PC-3 (cell line): ENCODE results near the gene TNK2. TPM values are rescaled to one million over a fixed set of nuclear protein-coding genes. Genes with fewer than 3 reads are reported as not detected.

ENCODE experiments used
- ATAC-seq: fragments of 200-7000 bp; cut with Tn5 transposase; 2 replicates; pipeline ENCODE4 v1.9.1; 2020; ENCODE audit warnings: mild to moderate bottlenecking, moderate library complexity
- BruUV-seq: library from RNA; stranded (reverse); fragments of 400-500 nt; replicated peaks from 2 replicates; lab custom pipeline; 2021; lab: Mats Ljungman, UMichigan
- CTCF ChIA-PET: fragments of 300-600 bp; sonication (Branson Sonifier 250); formaldehyde crosslinking; loops from one replicate; lab custom pipeline; 2022; ENCODE audit warnings: antibody characterized with exemption; lab: Charles Lee
- POLR2A ChIA-PET: fragments of 300-600 bp; sonication (Branson Sonifier 250); formaldehyde crosslinking; loops from one replicate; lab custom pipeline; 2022; ENCODE audit warnings: antibody characterized with exemption; ENCODE audit not compliant: unreplicated experiment; lab: Charles Lee
- DNase-seq: peaks from one replicate; pipeline ENCODE4 v3.0.0-alpha.2; 2015
- H2AFZ ChIP-seq: fragments of 300-600 bp; sonication (generic); 2 replicates; pipeline ENCODE4 v1.6.0; 2016; ENCODE audit warnings: antibody characterized with exemption, low read length
- H3F3A ChIP-seq: fragments of 300-600 bp; sonication (generic); one replicate; pipeline ENCODE4 v1.6.0; 2017; ENCODE audit warnings: antibody characterized with exemption, low read length, control low read depth, mild to moderate bottlenecking; ENCODE audit not compliant: unreplicated experiment
- H3K27ac ChIP-seq: fragments of 300-600 bp; sonication (generic); 2 replicates; pipeline ENCODE4 v1.5.1; 2016; ENCODE audit warnings: mild to moderate bottlenecking, low read length
- H3K27me3 ChIP-seq: fragments of 300-600 bp; sonication (generic); 2 replicates; pipeline ENCODE4 v1.6.1; 2016; ENCODE audit warnings: low read length, mixed read lengths
- H3K36me3 ChIP-seq: fragments of 300-600 bp; sonication (generic); 2 replicates; pipeline ENCODE4 v1.6.1; 2016; ENCODE audit warnings: low read depth, mixed run types, low read length, mixed read lengths
- H3K4me1 ChIP-seq: fragments of 300-600 bp; sonication (generic); 2 replicates; pipeline ENCODE4 v1.5.1; 2016; ENCODE audit warnings: low read length; ENCODE audit not compliant: insufficient read depth
- H3K4me2 ChIP-seq: fragments of 300-600 bp; sonication (generic); 2 replicates; pipeline ENCODE4 v1.6.0; 2016; ENCODE audit warnings: low read length
- H3K4me3 ChIP-seq: fragments of 300-600 bp; sonication (generic); 2 replicates; pipeline ENCODE4 v1.5.1; 2016; ENCODE audit warnings: mild to moderate bottlenecking, low read length, mixed read lengths
- H3K79me2 ChIP-seq: fragments of 300-600 bp; sonication (generic); 2 replicates; pipeline ENCODE4 v1.6.1; 2017; ENCODE audit warnings: low read length, mixed read lengths
- H3K9ac ChIP-seq: fragments of 300-600 bp; sonication (generic); 2 replicates; pipeline ENCODE4 v1.6.0; 2016; ENCODE audit warnings: mild to moderate bottlenecking, low read length
- H3K9me2 ChIP-seq: fragments of 300-600 bp; sonication (generic); replicated peaks from 2 replicates; pipeline ENCODE4 v1.6.1; 2016; ENCODE audit warnings: mixed run types, low read length, mixed read lengths
- H3K9me3 ChIP-seq: fragments of 300-600 bp; sonication (generic); 2 replicates; pipeline ENCODE4 v1.6.1; 2016; ENCODE audit warnings: low read length, mixed read lengths
- H4K20me1 ChIP-seq: fragments of 300-600 bp; sonication (generic); 2 replicates; pipeline ENCODE4 v1.6.1; 2016; ENCODE audit warnings: low read length, mixed read lengths
- EZH2 ChIP-seq: fragments of 300-600 bp; sonication (generic); IDR thresholded peaks from one replicate; pipeline ENCODE4 v1.6.1; 2017; ENCODE audit warnings: antibody characterized with exemption, mild to moderate bottlenecking, low read length; ENCODE audit not compliant: unreplicated experiment
- EZH2phosphoT487 ChIP-seq: fragments of 300-600 bp; sonication (generic); IDR thresholded peaks from 2 replicates; pipeline ENCODE4 v1.6.1; 2018; ENCODE audit warnings: mild to moderate bottlenecking, antibody characterized with exemption, low read length, borderline replicate concordance
- intact Hi-C: fragments of 100-400 bp; cut with micrococcal nuclease; formaldehyde crosslinking; loops from 2 replicates; pipeline ENCODE4 v1.9.0; 2023
- total RNA-seq: library from RNA; depleted of rRNA; stranded (reverse); fragments of >200 nt; gene quantifications from 2 replicates; pipeline ENCODE4 v1.2.3, GENCODE V29; 2014
- TF ChIP-seq, protein P1 (sequence below): fragments of 300-600 bp; sonication (generic); conservative IDR thresholded peaks from 2 replicates; pipeline ENCODE4 v1.5.1; 2017; ENCODE audit warnings: antibody characterized with exemption, low read depth, mild to moderate bottlenecking, low read length

Gene TNK2
- total RNA-seq, 1 experiment from 2014 or later: 49.3 TPM

- Histone ChIP-seq H3K27me3 (no peaks in the 10 kb centered on the region), H3K4me1 (no peaks in the 10 kb centered on the region), H3K79me2 (no peaks in the 10 kb centered on the region), H2AFZ (no peak overlapping the region), H3K9ac (no peak overlapping the region), H3K27ac (no peak overlapping the region), H3K4me3 (no peak overlapping the region), H3K9me2 (no peaks in the 10 kb centered on the region), H4K20me1 (no peaks in the 10 kb centered on the region), H3K9me3 (no peaks in the 10 kb centered on the region), H3K4me2 (no peak overlapping the region), H3K36me3 (no peaks in the 10 kb centered on the region), H3F3A (no peaks in the 10 kb centered on the region)
- BruUV-seq: no TSS peak
- CTCF ChIA-PET: no interaction called here
- DNase-seq: no peak
- POLR2A ChIA-PET: no interaction called here
- no peak for ATAC-seq
- TF ChIP-seq EZH2 (no peak), EZH2phosphoT487 (no peak)
- TF ChIP-seq, protein P1, sequence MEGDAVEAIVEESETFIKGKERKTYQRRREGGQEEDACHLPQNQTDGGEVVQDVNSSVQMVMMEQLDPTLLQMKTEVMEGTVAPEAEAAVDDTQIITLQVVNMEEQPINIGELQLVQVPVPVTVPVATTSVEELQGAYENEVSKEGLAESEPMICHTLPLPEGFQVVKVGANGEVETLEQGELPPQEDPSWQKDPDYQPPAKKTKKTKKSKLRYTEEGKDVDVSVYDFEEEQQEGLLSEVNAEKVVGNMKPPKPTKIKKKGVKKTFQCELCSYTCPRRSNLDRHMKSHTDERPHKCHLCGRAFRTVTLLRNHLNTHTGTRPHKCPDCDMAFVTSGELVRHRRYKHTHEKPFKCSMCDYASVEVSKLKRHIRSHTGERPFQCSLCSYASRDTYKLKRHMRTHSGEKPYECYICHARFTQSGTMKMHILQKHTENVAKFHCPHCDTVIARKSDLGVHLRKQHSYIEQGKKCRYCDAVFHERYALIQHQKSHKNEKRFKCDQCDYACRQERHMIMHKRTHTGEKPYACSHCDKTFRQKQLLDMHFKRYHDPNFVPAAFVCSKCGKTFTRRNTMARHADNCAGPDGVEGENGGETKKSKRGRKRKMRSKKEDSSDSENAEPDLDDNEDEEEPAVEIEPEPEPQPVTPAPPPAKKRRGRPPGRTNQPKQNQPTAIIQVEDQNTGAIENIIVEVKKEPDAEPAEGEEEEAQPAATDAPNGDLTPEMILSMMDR: no peak
- intact Hi-C loops: no loop called here
Measured at GRCh38 chr3:195829897-195830254, 78.5 kb downstream of the TNK2 start.

DNA sequence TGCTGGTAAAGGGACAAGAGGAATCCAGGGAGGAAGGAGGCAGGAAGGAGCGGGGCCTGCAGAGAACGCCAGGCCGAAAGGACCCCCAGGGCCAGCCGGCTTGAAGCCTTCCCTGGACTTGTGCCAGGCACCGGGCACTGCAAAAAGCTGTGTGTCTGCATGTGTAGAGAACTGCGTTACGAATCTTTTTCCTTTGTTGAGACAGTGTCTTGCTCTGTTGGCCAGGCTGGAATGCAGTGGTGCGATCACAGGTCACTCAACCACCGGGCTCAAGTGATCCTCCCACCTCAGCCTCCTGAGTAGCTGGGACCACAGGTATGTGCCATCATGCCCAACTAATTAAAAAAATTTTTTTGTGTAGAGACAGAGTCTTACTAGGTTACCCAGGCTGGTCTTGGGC, 79.6 kb downstream of the TNK2 start:
- CTCF ChIA-PET: no interaction called here
- DNase-seq: no peak
- Histone ChIP-seq H3K9ac (no peak overlapping the region), H3K4me2 (no peak overlapping the region), H3K27ac (no peak overlapping the region), H4K20me1 (no peaks in the 10 kb centered on the region), H3K36me3 (no peaks in the 10 kb centered on the region), H3K4me3 (no peak overlapping the region), H3F3A (no peaks in the 10 kb centered on the region), H3K9me2 (no peaks in the 10 kb centered on the region), H2AFZ (no peak overlapping the region), H3K79me2 (no peaks in the 10 kb centered on the region), H3K4me1 (0 out of 2 replicates have a peak, but pooled peaks cover 3% of the 10 kb centered on the region), H3K9me3 (no peaks in the 10 kb centered on the region), H3K27me3 (no peaks in the 10 kb centered on the region)
- ATAC-seq: no peak
- POLR2A ChIA-PET: no interaction called here
- intact Hi-C loops: no loop called here
- no peak for TF ChIP-seq EZH2
- TF ChIP-seq, protein P1: no peak
- no peak for TF ChIP-seq EZH2phosphoT487
- BruUV-seq: no TSS peak

GRCh38 chr3:195825857-195826804, 82.2 kb downstream of the TNK2 start:
- Histone ChIP-seq H3K4me3 (no peak overlapping the region), H3K4me1 (0 out of 2 replicates have a peak, but pooled peaks cover 4% of the 10 kb centered on the region), H3F3A (no peaks in the 10 kb centered on the region), H3K27me3 (no peaks in the 10 kb centered on the region), H2AFZ (no peak overlapping the region), H3K9ac (no peak overlapping the region), H3K4me2 (no peak overlapping the region), H3K79me2 (no peaks in the 10 kb centered on the region), H4K20me1 (no peaks in the 10 kb centered on the region), H3K36me3 (no peaks in the 10 kb centered on the region), H3K27ac (no peak overlapping the region), H3K9me3 (no peaks in the 10 kb centered on the region), H3K9me2 (no peaks in the 10 kb centered on the region)
- intact Hi-C loops: no loop called here
- TF ChIP-seq EZH2phosphoT487 (no peak), EZH2 (no peak)
- TF ChIP-seq, protein P1: no peak
- ChIA-PET POLR2A (no interaction called here), CTCF (no interaction called here)
- no peak for ATAC-seq
- no TSS peak for BruUV-seq
- no peak for DNase-seq
